ACC112 (cell line): ENCODE results near the gene GHSR.
A peak's percentile ranks its signal among the peaks of the same experiment; 100 is the strongest.

Source experiments
- H2AFZ ChIP-seq: fragments of 200-600 bp; sonication (generic); one replicate; pipeline ENCODE4 v1.6.0; 2017; ENCODE audit warnings: antibody characterized with exemption, low read length; ENCODE audit not compliant: unreplicated experiment
- H3K27ac ChIP-seq: fragments of 200-600 bp; sonication (generic); 2 replicates; pipeline ENCODE4 v1.5.1; 2014; ENCODE audit warnings: low read depth, mild to moderate bottlenecking, antibody characterized with exemption, low read length, moderate library complexity
- H3K27me3 ChIP-seq: fragments of 200-600 bp; sonication (generic); 2 replicates; pipeline ENCODE4 v1.6.1; 2014; ENCODE audit warnings: mild to moderate bottlenecking, antibody characterized with exemption, low read length, moderate library complexity, mixed read lengths; ENCODE audit not compliant: insufficient read depth
- H3K36me3 ChIP-seq: fragments of 200-600 bp; sonication (generic); 2 replicates; pipeline ENCODE4 v1.6.1; 2016; ENCODE audit warnings: mild to moderate bottlenecking, antibody characterized with exemption, low read length, moderate library complexity, mixed read lengths; ENCODE audit not compliant: insufficient read depth
- H3K4me1 ChIP-seq: fragments of 200-600 bp; sonication (generic); one replicate; pipeline ENCODE4 v1.6.1; 2016; ENCODE audit warnings: low read length, mixed read lengths; ENCODE audit not compliant: insufficient read depth, unreplicated experiment, control insufficient read depth
- H3K4me3 ChIP-seq: fragments of 200-600 bp; sonication (generic); 2 replicates; pipeline ENCODE4 v1.5.1; 2014; ENCODE audit warnings: mild to moderate bottlenecking, low read depth, low read length
- H3K79me2 ChIP-seq: fragments of 200-600 bp; sonication (generic); one replicate; pipeline ENCODE4 v1.6.0; 2016; ENCODE audit warnings: low read length; ENCODE audit not compliant: control insufficient read depth, unreplicated experiment, insufficient read depth

GHSR gene

DNA sequence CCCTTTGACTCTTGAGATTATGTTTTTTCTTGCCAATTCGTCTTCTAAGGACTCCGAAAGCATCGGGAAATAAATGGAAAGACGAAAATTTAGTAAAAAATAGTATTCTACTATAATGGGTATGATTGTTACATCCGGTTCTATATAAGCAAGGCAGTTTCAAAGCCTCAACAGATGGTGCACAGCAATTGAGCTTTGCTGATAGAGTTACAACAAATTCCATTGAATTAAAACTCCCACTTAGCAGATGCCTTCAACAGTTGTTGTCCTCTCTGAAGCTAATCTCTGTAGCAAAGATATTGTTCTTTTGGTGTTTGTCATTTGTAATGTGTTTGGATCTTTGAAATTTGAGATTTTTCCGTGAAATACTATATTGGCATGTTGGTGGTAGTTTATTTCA, 16.1 kb upstream of the GHSR start:
- Histone ChIP-seq H3K27me3 (no peaks in the 10 kb centered on the region), H3K4me1 (peaks cover 16% of the 10 kb centered on the region), H3K27ac (no peak overlapping the region)

DNA sequence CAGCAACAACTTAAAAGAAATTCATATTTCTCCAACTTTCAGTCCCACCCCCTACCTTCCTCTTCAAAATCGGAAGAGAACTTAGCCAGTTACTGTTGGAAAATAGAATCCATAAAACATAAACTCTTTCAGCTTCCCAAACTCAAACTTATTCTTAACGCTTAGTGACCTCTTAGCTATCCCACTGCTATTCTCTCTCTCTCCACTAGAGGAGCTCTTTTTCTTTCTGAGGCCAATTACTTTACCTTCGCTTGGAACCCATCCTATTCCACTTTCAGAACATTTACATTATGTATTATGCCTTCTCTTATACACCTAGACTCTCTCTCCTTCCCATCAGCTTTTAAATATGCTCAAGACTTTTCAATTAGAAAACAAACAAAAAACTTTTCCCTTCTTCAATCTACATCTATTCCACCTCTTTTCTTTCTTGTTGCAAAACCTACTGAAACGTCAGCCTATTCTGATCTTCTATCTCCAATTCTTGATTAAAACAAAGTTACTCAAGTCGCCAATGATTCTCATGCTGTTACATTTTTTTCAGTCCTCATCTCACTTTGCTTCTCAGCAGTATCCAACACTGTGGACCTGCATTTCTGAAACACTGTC, 13.4 kb upstream of the GHSR start:
- H3K79me2 ChIP-seq: no peaks in the 10 kb centered on the region
- H3K27ac ChIP-seq: no peak overlapping the region
- no peaks in the 10 kb centered on the region for H3K4me1 ChIP-seq
- H3K36me3 ChIP-seq: no peaks in the 10 kb centered on the region
- H3K27me3 ChIP-seq: no peaks in the 10 kb centered on the region
- H3K4me3 ChIP-seq: no peak overlapping the region
- no peak overlapping the region for H2AFZ ChIP-seq

More for the DNA sequence above, 16.1 kb upstream of the GHSR start:
- Histone ChIP-seq H3K79me2 (no peaks in the 10 kb centered on the region), H3K4me3 (no peak overlapping the region), H3K36me3 (no peaks in the 10 kb centered on the region), H2AFZ (no peak overlapping the region)

GRCh38 chr3:172456404-172456803, 8.1 kb upstream of the GHSR start:
- Histone ChIP-seq H2AFZ (no peak overlapping the region), H3K4me1 (peaks cover 12% of the 10 kb centered on the region), H3K36me3 (no peaks in the 10 kb centered on the region), H3K79me2 (no peaks in the 10 kb centered on the region), H3K27me3 (peaks cover 8% of the 10 kb centered on the region; the same call in 1 of the 2 replicates), H3K4me3 (no peak overlapping the region), H3K27ac (no peak overlapping the region)

GRCh38 chr3:172454180-172454579, 5.9 kb upstream of the GHSR start:
- Histone ChIP-seq H3K36me3 (no peaks in the 10 kb centered on the region), H3K79me2 (no peaks in the 10 kb centered on the region), H3K4me1 (peaks cover 12% of the 10 kb centered on the region), H2AFZ (no peak overlapping the region), H3K4me3 (no peak overlapping the region), H3K27me3 (peaks cover 27% of the 10 kb centered on the region), H3K27ac (no peak overlapping the region)

DNA sequence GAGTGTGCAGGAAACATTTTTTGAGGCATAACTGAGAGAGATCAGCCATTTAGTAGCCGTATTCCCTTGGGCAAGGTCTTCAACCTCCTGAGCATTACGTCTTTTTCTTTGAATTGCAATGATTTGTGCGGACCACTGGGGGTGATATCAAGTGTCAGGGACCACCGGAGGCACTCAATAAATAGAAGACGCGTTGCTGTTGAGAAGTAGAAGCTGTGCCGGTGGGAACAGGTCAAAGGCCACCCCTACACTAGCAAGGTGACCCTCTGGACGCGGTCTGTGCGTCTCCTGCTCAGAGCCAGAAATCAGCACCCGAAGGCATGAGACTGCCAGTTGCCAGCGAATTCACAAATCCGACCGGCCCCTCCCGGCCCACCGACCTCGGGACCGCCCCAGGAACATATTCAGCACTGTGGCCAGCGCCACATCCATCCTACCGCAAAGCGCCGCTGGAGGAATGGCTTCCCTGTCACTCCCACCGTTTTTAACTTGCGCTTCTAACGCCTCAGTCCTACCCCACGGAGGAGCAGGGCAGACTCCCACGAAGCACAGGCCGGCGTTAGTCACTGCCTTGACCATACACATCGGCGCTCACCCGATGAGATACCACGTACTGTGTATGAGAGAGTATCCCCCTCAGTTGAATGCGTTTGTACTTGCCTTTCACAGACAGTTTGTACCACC, 1.4 kb upstream of the GHSR start:
- Histone ChIP-seq H3K4me3 (peak overlapping the region; percentile 63), H3K79me2 (no peaks in the 10 kb centered on the region), H2AFZ (no peak overlapping the region), H3K27ac (no peak overlapping the region), H3K4me1 (peaks cover 9% of the 10 kb centered on the region), H3K27me3 (peaks cover 73% of the 10 kb centered on the region), H3K36me3 (no peaks in the 10 kb centered on the region)

- Histone ChIP-seq H3K27me3 (peaks cover 80% of the 10 kb centered on the region), H3K4me1 (peaks cover 1% of the 10 kb centered on the region), H3K36me3 (no peaks in the 10 kb centered on the region), H3K79me2 (no peaks in the 10 kb centered on the region), H3K4me3 (no peak overlapping the region), H3K27ac (no peak overlapping the region), H2AFZ (no peak overlapping the region)
Observed at GRCh38 chr3:172448661-172449465, 607 bp upstream of the GHSR start.

DNA sequence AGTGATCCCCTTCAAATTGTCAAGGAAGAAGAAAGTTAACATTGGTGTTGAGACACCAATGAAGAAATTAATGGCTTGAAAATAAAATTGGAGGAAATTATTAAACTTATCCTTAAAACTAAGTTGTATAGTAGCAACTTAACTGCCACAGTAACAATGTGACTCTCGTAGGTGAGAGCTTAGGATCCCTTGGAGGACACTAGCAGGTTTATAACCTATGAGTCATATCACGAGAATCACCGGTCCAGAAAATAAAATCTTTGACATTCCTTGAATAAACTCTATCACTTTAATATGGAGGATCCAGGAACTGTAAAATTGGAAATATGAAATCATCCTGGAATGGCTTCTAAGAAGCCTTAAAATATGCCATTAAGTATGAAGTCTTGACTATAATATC, 2.1 kb downstream of the GHSR start:
- Histone ChIP-seq H3K79me2 (no peaks in the 10 kb centered on the region), H3K27me3 (peaks cover 98% of the 10 kb centered on the region)

DNA sequence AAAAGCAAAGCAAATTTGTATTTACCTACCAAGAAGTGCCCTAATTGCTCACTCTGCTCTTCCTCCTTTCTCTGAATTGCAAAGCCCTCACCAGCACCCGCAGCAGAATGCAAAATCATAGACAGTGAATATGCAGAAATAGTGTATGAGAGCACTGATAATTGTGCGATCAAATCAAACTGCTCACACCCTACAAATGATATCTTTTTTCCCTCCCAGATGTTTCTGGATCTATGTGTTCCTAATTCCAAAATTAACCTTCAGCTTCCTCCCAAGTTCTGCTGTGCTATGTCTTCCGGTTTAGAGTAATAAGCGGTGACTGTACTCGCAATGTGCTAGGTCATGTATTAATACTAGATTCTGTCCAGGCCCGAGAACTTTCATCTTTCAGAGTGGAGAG, 3.4 kb downstream of the GHSR start:
- Histone ChIP-seq H2AFZ (no peak overlapping the region), H3K79me2 (no peaks in the 10 kb centered on the region), H3K4me3 (no peak overlapping the region), H3K27me3 (peaks cover 98% of the 10 kb centered on the region), H3K4me1 (no peaks in the 10 kb centered on the region), H3K27ac (no peak overlapping the region), H3K36me3 (no peaks in the 10 kb centered on the region)

More for the DNA sequence above, 2.1 kb downstream of the GHSR start:
- H3K27ac ChIP-seq: no peak overlapping the region
- H3K4me3 ChIP-seq: no peak overlapping the region
- H3K4me1 ChIP-seq: no peaks in the 10 kb centered on the region
- H3K36me3 ChIP-seq: no peaks in the 10 kb centered on the region
- no peak overlapping the region for H2AFZ ChIP-seq

DNA sequence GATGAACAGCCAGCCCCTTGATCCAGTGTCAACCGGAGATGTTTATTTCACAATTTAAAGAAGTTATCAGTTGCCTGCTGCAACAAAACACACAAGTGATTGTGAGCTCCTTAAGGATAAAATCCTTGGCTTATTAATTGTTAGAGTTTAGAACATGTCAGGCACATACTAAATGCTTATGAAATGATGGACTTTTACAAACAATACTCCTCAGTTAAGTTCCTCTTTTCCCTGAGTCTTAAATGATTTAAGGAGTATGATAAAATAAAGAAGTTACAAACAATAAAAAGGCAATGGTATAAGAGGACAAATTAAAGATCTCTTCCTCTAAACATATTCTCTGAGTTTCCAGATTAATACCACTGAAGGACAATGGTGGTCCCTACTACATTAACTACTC, 5.7 kb downstream of the GHSR start:
- no peak overlapping the region for H3K4me3 ChIP-seq
- H3K27ac ChIP-seq: no peak overlapping the region
- H3K36me3 ChIP-seq: no peaks in the 10 kb centered on the region
- peaks cover 98% of the 10 kb centered on the region for H3K27me3 ChIP-seq
- H2AFZ ChIP-seq: no peak overlapping the region
- H3K79me2 ChIP-seq: no peaks in the 10 kb centered on the region
- no peaks in the 10 kb centered on the region for H3K4me1 ChIP-seq

DNA sequence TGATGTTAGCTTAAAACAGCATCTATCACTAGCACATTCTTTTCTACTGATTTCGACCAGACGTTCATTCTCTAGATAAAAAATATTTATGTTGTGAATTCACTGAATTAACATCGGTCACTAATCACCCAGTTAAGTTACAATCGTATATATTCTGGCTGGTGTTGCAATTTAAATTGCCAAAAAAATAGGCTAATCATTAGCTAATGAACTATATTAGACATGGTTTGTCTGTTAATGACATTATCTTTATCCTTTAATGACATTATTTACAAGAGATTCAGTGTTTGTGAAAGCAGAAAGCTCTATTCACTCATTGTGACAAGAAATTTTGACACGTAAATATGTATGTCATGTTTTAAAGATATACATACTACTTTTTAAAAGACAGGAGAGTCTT, 6.7 kb downstream of the GHSR start:
- no peak overlapping the region for H3K27ac ChIP-seq
- no peak overlapping the region for H3K4me3 ChIP-seq
- H3K4me1 ChIP-seq: no peaks in the 10 kb centered on the region
- no peaks in the 10 kb centered on the region for H3K79me2 ChIP-seq
- H3K27me3 ChIP-seq: peaks cover 97% of the 10 kb centered on the region
- no peaks in the 10 kb centered on the region for H3K36me3 ChIP-seq
- no peak overlapping the region for H2AFZ ChIP-seq
